Stimulated activated naive CD8-positive, alpha-beta T cell treated with anti-CD3 and anti-CD28 coated beads, Interleukin-15, Interleukin-2, amounts not matched to agents 100 U/mL and 50 U/mL, for 24 hours (primary cell): Measurements from ENCODE around the gene THAP2.

Source experiments
- ATAC-seq: fragments of 150-1000 bp; cut with Tn5 transposase; one replicate; pipeline ENCODE4 v1.10.0; 2021
- DNase-seq: peaks from one replicate; pipeline ENCODE4 v3.0.0; 2021

THAP2 gene

GRCh38 chr12:71663561-71664410 is at the start of gene THAP2, which contains the start of gene ZFC3H1:
Gene THAP2 (plus strand): TSS chr12:71664301. CDS start chr12:71664510, 209 bp downstream.
Gene ZFC3H1 (minus strand): TSS chr12:71663848. CDS start chr12:71663610, 238 bp downstream.
- DNase-seq, result peak; percentile 87
- ATAC-seq, result peak; percentile 91

- no peak for DNase-seq
- no peak for ATAC-seq
Measured at GRCh38 chr12:71621938-71622337, 42.2 kb upstream of the THAP2 start.

GRCh38 chr12:71625476-71625875 is 38.6 kb upstream of the THAP2 start:
- ATAC-seq, result no peak
- no peak for DNase-seq

- DNase-seq, result no peak
- no peak for ATAC-seq
Measured at GRCh38 chr12:71626098-71626497, 38.0 kb upstream of the THAP2 start.

GRCh38 chr12:71626768-71627167 is 37.3 kb upstream of the THAP2 start:
- ATAC-seq, result no peak
- no peak for DNase-seq

- DNase-seq, result no peak
- no peak for ATAC-seq
Measured at GRCh38 chr12:71627438-71628002, 36.6 kb upstream of the THAP2 start.

- no peak for DNase-seq
- no peak for ATAC-seq
Measured at GRCh38 chr12:71636704-71637115, 27.4 kb upstream of the THAP2 start.

- no peak for ATAC-seq
- DNase-seq, result no peak
Measured at GRCh38 chr12:71638499-71638898, 25.6 kb upstream of the THAP2 start.

- ATAC-seq, result peak; percentile 51
- no peak for DNase-seq
Measured at GRCh38 chr12:71639341-71639760, 24.8 kb upstream of the THAP2 start.

GRCh38 chr12:71640316-71640715 is 23.8 kb upstream of the THAP2 start:
- ATAC-seq, result no peak

GRCh38 chr12:71641390-71641789 is 22.7 kb upstream of the THAP2 start:
- ATAC-seq (no peak), DNase-seq (no peak)

More at GRCh38 chr12:71640316-71640715, 23.8 kb upstream of the THAP2 start:
- no peak for DNase-seq

- ATAC-seq (peak; percentile 51), DNase-seq (no peak)
Measured at GRCh38 chr12:71642264-71642663, 21.8 kb upstream of the THAP2 start.

GRCh38 chr12:71645268-71645667 is 18.8 kb upstream of the THAP2 start:
- DNase-seq (no peak), ATAC-seq (no peak)

- ATAC-seq, result no peak
- DNase-seq, result no peak
Measured at GRCh38 chr12:71646512-71646911, 17.6 kb upstream of the THAP2 start.

GRCh38 chr12:71648537-71648936 is 15.6 kb upstream of the THAP2 start:
- no peak for ATAC-seq
- no peak for DNase-seq

- ATAC-seq, result no peak
- DNase-seq, result no peak
Measured at GRCh38 chr12:71649401-71649800, 14.7 kb upstream of the THAP2 start.

- DNase-seq, result no peak
- no peak for ATAC-seq
Measured at GRCh38 chr12:71652656-71653055, 11.4 kb upstream of the THAP2 start.

- ATAC-seq (no peak), DNase-seq (no peak)
Measured at GRCh38 chr12:71653137-71653536, 11.0 kb upstream of the THAP2 start.

GRCh38 chr12:71654200-71654599 is 9.9 kb upstream of the THAP2 start:
- ATAC-seq, result no peak
- no peak for DNase-seq

GRCh38 chr12:71655495-71655894 is 8.6 kb upstream of the THAP2 start:
- no peak for DNase-seq
- no peak for ATAC-seq

GRCh38 chr12:71655907-71656306 is 8.2 kb upstream of the THAP2 start:
- DNase-seq (no peak), ATAC-seq (no peak)

- no peak for ATAC-seq
Measured at GRCh38 chr12:71656740-71657139, 7.4 kb upstream of the THAP2 start.

GRCh38 chr12:71661977-71662530 is 2.0 kb upstream of the THAP2 start:
- DNase-seq (no peak), ATAC-seq (no peak)

More at GRCh38 chr12:71656740-71657139, 7.4 kb upstream of the THAP2 start:
- no peak for DNase-seq
